ENCODE measurements around the gene LAMA2. TPM values are rescaled to one million over a fixed set of nuclear protein-coding genes. Genes with fewer than 3 reads are reported as not detected.

LAMA2 gene
- total RNA-seq, 3 donors from 2014 or later (not counting 1 experiment from before 2014, with no cell fraction given) = 2.1 to 5.3 (median 3.6) TPM

DNA sequence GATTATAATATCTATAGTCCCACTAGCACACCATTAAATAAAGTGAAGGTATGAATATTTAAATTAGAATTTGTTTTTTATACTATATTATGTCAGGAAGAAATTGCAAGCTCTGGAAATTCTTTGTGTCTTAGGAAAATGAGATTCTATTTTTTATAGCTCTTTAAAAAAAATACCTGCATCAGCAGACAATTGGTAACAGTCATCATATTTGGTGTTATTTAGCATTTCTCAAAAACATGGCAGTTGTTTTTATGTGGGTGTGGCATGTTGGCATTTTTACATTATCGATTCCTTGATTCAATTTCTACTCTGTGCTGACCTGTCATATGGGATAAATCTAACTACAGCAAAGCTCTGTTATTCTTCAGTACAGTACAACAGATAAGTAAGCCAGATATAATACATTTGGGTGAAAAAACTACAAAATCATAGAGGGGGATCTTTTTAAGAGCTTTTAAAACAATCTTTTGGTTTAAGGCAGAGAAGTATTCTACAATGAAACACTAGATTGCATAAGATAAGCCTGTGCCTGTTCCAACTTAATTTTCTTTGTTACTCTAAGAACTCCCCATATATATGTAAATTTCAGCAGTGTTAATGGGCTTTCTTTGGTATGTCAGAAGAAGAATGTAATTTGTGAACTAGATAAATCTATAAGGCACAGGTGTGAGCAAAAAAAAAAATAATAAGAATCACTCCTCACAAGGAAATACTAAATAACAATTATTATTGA is 71.5 kb downstream of the LAMA2 start:
- H3K9me3 ChIP-seq (ENCODE audit: control insufficient read depth, insufficient read depth, low read length) = no peaks in the 10 kb centered on the region
- intact Hi-C loops (cut with micrococcal nuclease) = no loop called here
- no CpG with 5 or more reads among the region's 1 CpG for WGBS (ENCODE audit: insufficient coverage)

DNA sequence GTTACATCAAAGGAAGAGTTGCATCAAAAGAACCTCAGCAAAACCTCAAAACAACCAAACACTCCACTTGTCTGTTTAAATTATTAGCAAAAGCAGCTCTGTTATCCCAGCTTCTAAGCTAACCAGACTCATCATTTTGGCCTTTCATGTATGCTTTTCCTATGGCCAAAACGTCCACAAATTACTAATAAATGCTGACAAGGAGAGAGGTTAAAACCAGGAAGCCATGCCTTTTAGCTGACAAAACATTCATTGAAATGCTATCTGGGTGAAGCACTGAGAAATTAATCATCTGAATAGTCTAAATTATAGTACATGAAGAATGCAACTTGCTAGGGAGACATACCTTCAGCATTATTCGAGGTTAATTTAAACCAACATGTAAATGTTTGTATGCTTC is 80.6 kb downstream of the LAMA2 start:
- Histone ChIP-seq H3K36me3 (ENCODE audit: control insufficient read depth, insufficient read depth, low read length) (no peaks in the 10 kb centered on the region), H3K9me3 (ENCODE audit: control insufficient read depth, insufficient read depth, low read length) (no peaks in the 10 kb centered on the region), H3K4me1 (ENCODE audit: control insufficient read depth, insufficient read depth, low read length) (no peaks in the 10 kb centered on the region), H3K27ac (ENCODE audit: low read length) (no peak overlapping the region), H3K4me3 (ENCODE audit: low read length) (no peak overlapping the region), H3K27me3 (ENCODE audit: control insufficient read depth, insufficient read depth, low read length) (no peaks in the 10 kb centered on the region)
- TF ChIP-seq, protein P1, sequence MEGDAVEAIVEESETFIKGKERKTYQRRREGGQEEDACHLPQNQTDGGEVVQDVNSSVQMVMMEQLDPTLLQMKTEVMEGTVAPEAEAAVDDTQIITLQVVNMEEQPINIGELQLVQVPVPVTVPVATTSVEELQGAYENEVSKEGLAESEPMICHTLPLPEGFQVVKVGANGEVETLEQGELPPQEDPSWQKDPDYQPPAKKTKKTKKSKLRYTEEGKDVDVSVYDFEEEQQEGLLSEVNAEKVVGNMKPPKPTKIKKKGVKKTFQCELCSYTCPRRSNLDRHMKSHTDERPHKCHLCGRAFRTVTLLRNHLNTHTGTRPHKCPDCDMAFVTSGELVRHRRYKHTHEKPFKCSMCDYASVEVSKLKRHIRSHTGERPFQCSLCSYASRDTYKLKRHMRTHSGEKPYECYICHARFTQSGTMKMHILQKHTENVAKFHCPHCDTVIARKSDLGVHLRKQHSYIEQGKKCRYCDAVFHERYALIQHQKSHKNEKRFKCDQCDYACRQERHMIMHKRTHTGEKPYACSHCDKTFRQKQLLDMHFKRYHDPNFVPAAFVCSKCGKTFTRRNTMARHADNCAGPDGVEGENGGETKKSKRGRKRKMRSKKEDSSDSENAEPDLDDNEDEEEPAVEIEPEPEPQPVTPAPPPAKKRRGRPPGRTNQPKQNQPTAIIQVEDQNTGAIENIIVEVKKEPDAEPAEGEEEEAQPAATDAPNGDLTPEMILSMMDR (IDR thresholded peaks at IDR 0.05) = no peak
- Mint-ChIP-seq H3K27ac (no peak overlapping the region), H3K27me3 (ENCODE audit: low read depth in 2 of 2) (peaks cover 2 to 5% of the 10 kb centered on the region in 2 donors), H3K4me3 (no peak overlapping the region), H3K36me3 (no peaks in the 10 kb centered on the region), H3K9me3 (no peaks in the 10 kb centered on the region), H3K4me1 (no peaks in the 10 kb centered on the region)
- intact Hi-C loops (cut with micrococcal nuclease) = no loop called here
- DNase-seq (no peak), ATAC-seq (no peak)
- 69% methylated on average over 2 of the region's 2 CpGs for WGBS (ENCODE audit: insufficient coverage)

More for the DNA sequence above, 71.5 kb downstream of the LAMA2 start:
- Mint-ChIP-seq H3K27ac (no peak overlapping the region), H3K4me1 (no peaks in the 10 kb centered on the region), H3K36me3 (no peaks in the 10 kb centered on the region), H3K9me3 (no peaks in the 10 kb centered on the region), H3K27me3 (ENCODE audit: low read depth in 2 of 2) (peaks cover 0 to 5% of the 10 kb centered on the region in 2 donors), H3K4me3 (no peak overlapping the region)
- Histone ChIP-seq H3K36me3 (ENCODE audit: control insufficient read depth, insufficient read depth, low read length) (no peaks in the 10 kb centered on the region), H3K27ac (ENCODE audit: low read length) (no peak overlapping the region), H3K4me3 (ENCODE audit: low read length) (no peak overlapping the region), H3K4me1 (ENCODE audit: control insufficient read depth, insufficient read depth, low read length) (no peaks in the 10 kb centered on the region), H3K27me3 (ENCODE audit: control insufficient read depth, insufficient read depth, low read length) (no peaks in the 10 kb centered on the region)
- DNase-seq = no peak
- TF ChIP-seq, protein P1 (IDR thresholded peaks at IDR 0.05) = no peak
- no peak for ATAC-seq

DNA sequence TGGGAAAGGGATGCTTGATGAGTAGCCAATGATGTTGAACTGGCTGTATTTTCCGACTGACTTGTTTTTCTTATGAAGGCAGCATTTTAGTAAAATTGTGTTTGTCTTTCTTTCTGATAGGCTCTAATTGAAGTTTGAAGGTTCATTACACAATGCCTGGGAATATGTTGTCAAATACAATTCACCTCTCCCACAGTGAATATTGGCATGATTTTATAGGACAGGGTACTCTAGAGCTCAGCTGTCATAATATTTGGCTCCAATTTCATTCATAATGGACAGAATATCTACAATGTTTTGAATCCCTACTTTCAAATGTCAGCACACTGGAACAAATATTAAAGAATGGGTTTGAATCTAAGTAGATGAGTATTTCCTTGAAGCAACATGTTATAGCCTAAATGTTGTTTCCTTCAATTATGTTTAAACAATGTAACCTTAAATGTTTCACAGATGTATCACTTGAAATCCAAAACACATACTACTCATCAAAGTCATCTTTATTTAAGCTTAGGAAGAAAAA is 81.4 kb downstream of the LAMA2 start:
- intact Hi-C loops (cut with micrococcal nuclease) = no loop called here
- Mint-ChIP-seq H3K9me3 (no peaks in the 10 kb centered on the region), H3K4me3 (no peak overlapping the region), H3K27me3 (ENCODE audit: low read depth in 2 of 2) (peaks cover 1 to 2% of the 10 kb centered on the region in 2 donors), H3K36me3 (no peaks in the 10 kb centered on the region), H3K27ac (no peak overlapping the region), H3K4me1 (no peaks in the 10 kb centered on the region)
- H3K27me3 ChIP-seq (ENCODE audit: control insufficient read depth, insufficient read depth, low read length) = no peaks in the 10 kb centered on the region
- no peak overlapping the region for H3K27ac ChIP-seq (ENCODE audit: low read length)
- H3K4me1 ChIP-seq (ENCODE audit: control insufficient read depth, insufficient read depth, low read length) = no peaks in the 10 kb centered on the region
- H3K36me3 ChIP-seq (ENCODE audit: control insufficient read depth, insufficient read depth, low read length) = no peaks in the 10 kb centered on the region
- no peak for DNase-seq
- H3K4me3 ChIP-seq (ENCODE audit: low read length) = no peak overlapping the region
- ATAC-seq = no peak
- H3K9me3 ChIP-seq (ENCODE audit: control insufficient read depth, insufficient read depth, low read length) = no peaks in the 10 kb centered on the region
- 78% methylated on average over 1 of the region's 1 CpG for WGBS (ENCODE audit: insufficient coverage)
- TF ChIP-seq, protein P1 (IDR thresholded peaks at IDR 0.05) = no peak

DNA sequence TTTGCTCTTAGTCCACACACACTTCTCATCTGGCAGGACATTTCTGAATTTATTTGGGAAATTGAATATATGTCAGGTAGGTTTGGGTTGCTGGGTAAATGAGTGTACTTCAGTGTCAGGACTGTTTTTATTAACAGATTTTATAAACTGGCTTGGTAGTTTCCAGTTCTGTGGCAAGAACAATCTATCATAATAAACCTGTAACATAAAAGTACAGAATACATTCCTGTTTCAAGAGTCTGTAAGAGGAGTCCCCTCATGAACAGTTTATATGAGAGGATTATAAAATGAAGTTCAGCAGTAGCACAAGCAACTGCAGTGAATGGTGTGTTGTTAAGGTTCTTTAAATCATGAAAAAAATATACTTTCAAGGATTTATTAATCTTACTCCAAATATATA is 81.8 kb downstream of the LAMA2 start:
- Histone ChIP-seq H3K9me3 (ENCODE audit: control insufficient read depth, insufficient read depth, low read length) (no peaks in the 10 kb centered on the region), H3K4me3 (ENCODE audit: low read length) (no peak overlapping the region), H3K27ac (ENCODE audit: low read length) (no peak overlapping the region), H3K4me1 (ENCODE audit: control insufficient read depth, insufficient read depth, low read length) (no peaks in the 10 kb centered on the region), H3K27me3 (ENCODE audit: control insufficient read depth, insufficient read depth, low read length) (no peaks in the 10 kb centered on the region), H3K36me3 (ENCODE audit: control insufficient read depth, insufficient read depth, low read length) (no peaks in the 10 kb centered on the region)
- no peaks in the 10 kb centered on the region for H3K9me3 Mint-ChIP-seq
- ATAC-seq (no peak), DNase-seq (no peak)
- H3K27ac Mint-ChIP-seq = no peak overlapping the region
- no peak overlapping the region for H3K4me3 Mint-ChIP-seq
- no peaks in the 10 kb centered on the region for H3K4me1 Mint-ChIP-seq
- H3K36me3 Mint-ChIP-seq = no peaks in the 10 kb centered on the region
- H3K27me3 Mint-ChIP-seq (ENCODE audit: low read depth in 2 of 2) = peaks cover 0 to 2% of the 10 kb centered on the region in 2 donors
- intact Hi-C loops (cut with micrococcal nuclease) = no loop called here
- TF ChIP-seq, protein P1 (IDR thresholded peaks at IDR 0.05) = no peak
